ENCODE results near the gene CYP2E1.
"Not testable (repeated sequence)": the region's sequence is repeated elsewhere in the genome, so short reads cannot be mapped to it uniquely, and the experiment has no call there.

CYP2E1 gene

GRCh38 chr10:133511408-133511807 is 15.8 kb upstream of the CYP2E1 start:
- H3K27ac ChIP-seq (ENCODE audit: low read length) = no peak overlapping the region

GRCh38 chr10:133511907-133512528 is 15.1 kb upstream of the CYP2E1 start:
- no peak overlapping the region for H3K27ac ChIP-seq (ENCODE audit: low read length)
- no peak overlapping the region for H3K4me3 ChIP-seq (ENCODE audit: low read length)
- H3K9ac ChIP-seq (ENCODE audit: low read length) = no peak overlapping the region
- H3K9me3 ChIP-seq (ENCODE audit: control insufficient read depth, low read depth, low read length) = peaks cover 60% of the 10 kb centered on the region
- no peaks in the 10 kb centered on the region for H3K27me3 ChIP-seq (ENCODE audit: control insufficient read depth, insufficient read depth, low read length)
- no peaks in the 10 kb centered on the region for H3K4me1 ChIP-seq (ENCODE audit: control insufficient read depth, low read depth, low read length)
- H3K36me3 ChIP-seq (ENCODE audit: control insufficient read depth, low read depth, low read length) = no peaks in the 10 kb centered on the region

More at GRCh38 chr10:133511408-133511807, 15.8 kb upstream of the CYP2E1 start:
- H3K36me3 ChIP-seq (ENCODE audit: control insufficient read depth, low read depth, low read length) = no peaks in the 10 kb centered on the region
- H3K27me3 ChIP-seq (ENCODE audit: control insufficient read depth, insufficient read depth, low read length) = no peaks in the 10 kb centered on the region
- H3K4me3 ChIP-seq (ENCODE audit: low read length) = no peak overlapping the region
- no peak overlapping the region for H3K9ac ChIP-seq (ENCODE audit: low read length)
- no peaks in the 10 kb centered on the region for H3K4me1 ChIP-seq (ENCODE audit: control insufficient read depth, low read depth, low read length)
- H3K9me3 ChIP-seq (ENCODE audit: control insufficient read depth, low read depth, low read length) = peaks cover 59% of the 10 kb centered on the region

- Histone ChIP-seq H3K4me3 (ENCODE audit: low read length) (no peak overlapping the region), H3K9ac (ENCODE audit: low read length) (no peak overlapping the region), H3K4me1 (ENCODE audit: control insufficient read depth, low read depth, low read length) (no peaks in the 10 kb centered on the region), H3K9me3 (ENCODE audit: control insufficient read depth, low read depth, low read length) (peaks cover 58% of the 10 kb centered on the region), H3K27me3 (ENCODE audit: control insufficient read depth, insufficient read depth, low read length) (no peaks in the 10 kb centered on the region), H3K27ac (ENCODE audit: low read length) (no peak overlapping the region), H3K36me3 (ENCODE audit: control insufficient read depth, low read depth, low read length) (no peaks in the 10 kb centered on the region)
Observed at GRCh38 chr10:133515471-133515870, 11.7 kb upstream of the CYP2E1 start.

GRCh38 chr10:133516057-133516456 is 11.1 kb upstream of the CYP2E1 start:
- peaks cover 62% of the 10 kb centered on the region for H3K9me3 ChIP-seq (ENCODE audit: control insufficient read depth, low read depth, low read length)
- no peak overlapping the region for H3K27ac ChIP-seq (ENCODE audit: low read length)
- H3K36me3 ChIP-seq (ENCODE audit: control insufficient read depth, low read depth, low read length) = no peaks in the 10 kb centered on the region
- H3K27me3 ChIP-seq (ENCODE audit: control insufficient read depth, insufficient read depth, low read length) = no peaks in the 10 kb centered on the region
- H3K4me3 ChIP-seq (ENCODE audit: low read length) = no peak overlapping the region
- H3K4me1 ChIP-seq (ENCODE audit: control insufficient read depth, low read depth, low read length) = no peaks in the 10 kb centered on the region
- H3K9ac ChIP-seq (ENCODE audit: low read length) = no peak overlapping the region

GRCh38 chr10:133518517-133518916 is 8.6 kb upstream of the CYP2E1 start:
- not testable (repeated sequence) for H3K9ac ChIP-seq (ENCODE audit: low read length); H3K27me3 ChIP-seq (ENCODE audit: control insufficient read depth, insufficient read depth, low read length); H3K27ac ChIP-seq (ENCODE audit: low read length); H3K36me3 ChIP-seq (ENCODE audit: control insufficient read depth, low read depth, low read length); H3K4me3 ChIP-seq (ENCODE audit: low read length); H3K4me1 ChIP-seq (ENCODE audit: control insufficient read depth, low read depth, low read length)
- peaks cover 53% of the 10 kb centered on the region for H3K9me3 ChIP-seq (ENCODE audit: control insufficient read depth, low read depth, low read length)

GRCh38 chr10:133520193-133520738 is 6.9 kb upstream of the CYP2E1 start:
- Histone ChIP-seq H3K4me3 (ENCODE audit: low read length) (no peak overlapping the region), H3K9ac (ENCODE audit: low read length) (no peak overlapping the region), H3K4me1 (ENCODE audit: control insufficient read depth, low read depth, low read length) (no peaks in the 10 kb centered on the region), H3K27ac (ENCODE audit: low read length) (no peak overlapping the region), H3K9me3 (ENCODE audit: control insufficient read depth, low read depth, low read length) (peaks cover 58% of the 10 kb centered on the region), H3K36me3 (ENCODE audit: control insufficient read depth, low read depth, low read length) (no peaks in the 10 kb centered on the region), H3K27me3 (ENCODE audit: control insufficient read depth, insufficient read depth, low read length) (no peaks in the 10 kb centered on the region)

- Histone ChIP-seq H3K4me1 (ENCODE audit: control insufficient read depth, low read depth, low read length) (no peaks in the 10 kb centered on the region), H3K9ac (ENCODE audit: low read length) (no peak overlapping the region), H3K36me3 (ENCODE audit: control insufficient read depth, low read depth, low read length) (no peaks in the 10 kb centered on the region), H3K27ac (ENCODE audit: low read length) (no peak overlapping the region), H3K27me3 (ENCODE audit: control insufficient read depth, insufficient read depth, low read length) (no peaks in the 10 kb centered on the region), H3K4me3 (ENCODE audit: low read length) (no peak overlapping the region), H3K9me3 (ENCODE audit: control insufficient read depth, low read depth, low read length) (peaks cover 54% of the 10 kb centered on the region)
Observed at GRCh38 chr10:133523631-133524203, 3.4 kb upstream of the CYP2E1 start.

- no peak overlapping the region for H3K27ac ChIP-seq (ENCODE audit: low read length)
- H3K9ac ChIP-seq (ENCODE audit: low read length) = no peak overlapping the region
- H3K27me3 ChIP-seq (ENCODE audit: control insufficient read depth, insufficient read depth, low read length) = no peaks in the 10 kb centered on the region
- H3K9me3 ChIP-seq (ENCODE audit: control insufficient read depth, low read depth, low read length) = peaks cover 47% of the 10 kb centered on the region
- no peaks in the 10 kb centered on the region for H3K4me1 ChIP-seq (ENCODE audit: control insufficient read depth, low read depth, low read length)
- H3K36me3 ChIP-seq (ENCODE audit: control insufficient read depth, low read depth, low read length) = no peaks in the 10 kb centered on the region
- no peak overlapping the region for H3K4me3 ChIP-seq (ENCODE audit: low read length)
Observed at GRCh38 chr10:133525444-133525843, 1.7 kb upstream of the CYP2E1 start.

GRCh38 chr10:133527771-133528271 is 658 bp downstream of the CYP2E1 start:
- peaks cover 51% of the 10 kb centered on the region for H3K9me3 ChIP-seq (ENCODE audit: control insufficient read depth, low read depth, low read length)
- H3K4me1 ChIP-seq (ENCODE audit: control insufficient read depth, low read depth, low read length) = no peaks in the 10 kb centered on the region
- H3K27me3 ChIP-seq (ENCODE audit: control insufficient read depth, insufficient read depth, low read length) = no peaks in the 10 kb centered on the region
- no peak overlapping the region for H3K4me3 ChIP-seq (ENCODE audit: low read length)
- H3K27ac ChIP-seq (ENCODE audit: low read length) = no peak overlapping the region
- H3K9ac ChIP-seq (ENCODE audit: low read length) = no peak overlapping the region
- H3K36me3 ChIP-seq (ENCODE audit: control insufficient read depth, low read depth, low read length) = no peaks in the 10 kb centered on the region

GRCh38 chr10:133528296-133528844 is 1.2 kb downstream of the CYP2E1 start:
- no peaks in the 10 kb centered on the region for H3K4me1 ChIP-seq (ENCODE audit: control insufficient read depth, low read depth, low read length)
- H3K4me3 ChIP-seq (ENCODE audit: low read length) = no peak overlapping the region
- H3K9ac ChIP-seq (ENCODE audit: low read length) = no peak overlapping the region
- H3K27ac ChIP-seq (ENCODE audit: low read length) = no peak overlapping the region
- H3K9me3 ChIP-seq (ENCODE audit: control insufficient read depth, low read depth, low read length) = peaks cover 49% of the 10 kb centered on the region
- H3K27me3 ChIP-seq (ENCODE audit: control insufficient read depth, insufficient read depth, low read length) = no peaks in the 10 kb centered on the region
- no peaks in the 10 kb centered on the region for H3K36me3 ChIP-seq (ENCODE audit: control insufficient read depth, low read depth, low read length)

GRCh38 chr10:133528845-133529575 is 1.8 kb downstream of the CYP2E1 start:
- H3K4me3 ChIP-seq (ENCODE audit: low read length) = no peak overlapping the region
- no peaks in the 10 kb centered on the region for H3K27me3 ChIP-seq (ENCODE audit: control insufficient read depth, insufficient read depth, low read length)
- H3K36me3 ChIP-seq (ENCODE audit: control insufficient read depth, low read depth, low read length) = no peaks in the 10 kb centered on the region
- peaks cover 50% of the 10 kb centered on the region for H3K9me3 ChIP-seq (ENCODE audit: control insufficient read depth, low read depth, low read length)
- H3K4me1 ChIP-seq (ENCODE audit: control insufficient read depth, low read depth, low read length) = no peaks in the 10 kb centered on the region
- H3K9ac ChIP-seq (ENCODE audit: low read length) = no peak overlapping the region
- H3K27ac ChIP-seq (ENCODE audit: low read length) = no peak overlapping the region

Data from iPS-18a (cell line).